Caco-2 (cell line): ENCODE measurements around the gene CPLX3. TPM values are rescaled to one million over a fixed set of nuclear protein-coding genes. Genes with fewer than 3 reads are reported as not detected.

ENCODE experiments used
- BruUV-seq: library from RNA; stranded (reverse); fragments of 400-500 nt; replicated peaks from 2 replicates; lab custom pipeline; 2021; lab: Mats Ljungman, UMichigan
- CTCF ChIA-PET: fragments of 300-600 bp; sonication (Branson Sonifier 250); formaldehyde crosslinking; loops from one replicate; lab custom pipeline; 2022; ENCODE audit warnings: antibody characterized with exemption; lab: Charles Lee
- POLR2A ChIA-PET: fragments of 300-600 bp; sonication (Branson Sonifier 250); formaldehyde crosslinking; loops from one replicate; lab custom pipeline; 2022; ENCODE audit warnings: antibody characterized with exemption; lab: Charles Lee
- DNase-seq, 2 experiments: peaks; one replicate each; pipeline versions ENCODE4 v3.0.0 to v3.0.0-alpha.2; 2020 to 2022
- H3K27me3 ChIP-seq: replicated peaks from 2 replicates; pipeline ENCODE4 v1.6.0; 2011; ENCODE audit warnings: low read length; ENCODE audit not compliant: control insufficient read depth, insufficient read depth
- H3K36me3 ChIP-seq: 2 replicates; pipeline ENCODE4 v1.5.1; 2011; ENCODE audit warnings: low read length; ENCODE audit not compliant: control insufficient read depth, insufficient read depth
- H3K4me1 ChIP-seq: fragments of 250-450 bp; sonication (Bioruptor Pico); 2 replicates; pipeline ENCODE4 v1.5.1; 2020; ENCODE audit warnings: mild to moderate bottlenecking
- H3K4me3 ChIP-seq: 2 replicates; pipeline ENCODE4 v1.5.1; 2011; ENCODE audit warnings: low read depth, mild to moderate bottlenecking, control low read depth, low read length
- H3K9me3 ChIP-seq: fragments of 250-450 bp; sonication (Bioruptor Pico); 2 replicates; pipeline ENCODE4 v1.5.1; 2020; ENCODE audit warnings: mild to moderate bottlenecking, moderate library complexity
- H3K27ac Mint-ChIP-seq: one replicate; pipeline ENCODE4 v1.8.0; 2022; ENCODE audit warnings: mixed read lengths; ENCODE audit not compliant: unreplicated experiment
- H3K27me3 Mint-ChIP-seq: one replicate; pipeline ENCODE4 v1.8.0; 2022; ENCODE audit warnings: mixed read lengths; ENCODE audit not compliant: insufficient read depth, unreplicated experiment
- H3K36me3 Mint-ChIP-seq: one replicate; pipeline ENCODE4 v1.8.0; 2022; ENCODE audit warnings: mild to moderate bottlenecking, mixed read lengths; ENCODE audit not compliant: insufficient read depth, unreplicated experiment
- H3K4me1 Mint-ChIP-seq: one replicate; pipeline ENCODE4 v1.8.0; 2022; ENCODE audit warnings: low read depth, mixed read lengths; ENCODE audit not compliant: unreplicated experiment
- H3K4me3 Mint-ChIP-seq: one replicate; pipeline ENCODE4 v1.8.0; 2022; ENCODE audit warnings: mild to moderate bottlenecking, moderate library complexity, mixed read lengths; ENCODE audit not compliant: unreplicated experiment
- H3K9me3 Mint-ChIP-seq: one replicate; pipeline ENCODE4 v1.8.0; 2022; ENCODE audit warnings: mixed read lengths; ENCODE audit not compliant: unreplicated experiment
- CTCF ChIP-seq, 2 experiments: fragments of 200-600 bp in 1 of 2; IDR thresholded peaks; 1 replicate in 1 of 2; 2 replicates in 1 of 2; pipeline versions ENCODE4 v1.5.1 to v1.8.0; 2011 to 2022; ENCODE audit warnings: antibody characterized with exemption in 1 of 2, control low read depth in 1 of 2, inconsistent platforms in 1 of 2, low read depth in 1 of 2, low read length in 1 of 2, mild to moderate bottlenecking in 1 of 2, moderate library complexity in 1 of 2; ENCODE audit not compliant: insufficient read depth in 1 of 2, severe bottlenecking in 1 of 2, unreplicated experiment in 1 of 2
- intact Hi-C: fragments of 100-400 bp; cut with micrococcal nuclease; formaldehyde crosslinking; loops from one replicate; pipeline ENCODE4 v1.10.0; 2022; ENCODE audit not compliant: unreplicated experiment
- total RNA-seq: library from RNA; stranded (reverse); gene quantifications from 2 replicates; pipeline ENCODE4 v1.2.3, GENCODE V29; 2022

The CPLX3 gene
- total RNA-seq, 1 experiment from 2014 or later = not detected

GRCh38 chr15:74782259-74783071 lies 44.0 kb upstream of the CPLX3 start:
- H3K27me3 ChIP-seq = no peaks in the 10 kb centered on the region
- no peak for DNase-seq
- ChIA-PET POLR2A (interaction anchor here (0.6 kb wide), 1 partner anchor 73 kb away, joined by 3 read pairs; no protein-coding TSS in a partner anchor), CTCF (interaction anchor here (1.0 to 1.5 kb wide), 7 partner anchors 11 to 175 kb away, joined by 3 to 6 read pairs (median 3); partner anchors contain the start of gene ULK3)
- BruUV-seq = no TSS peak
- Mint-ChIP-seq H3K36me3 (peaks cover 10% of the 10 kb centered on the region), H3K4me1 (peaks cover 24% of the 10 kb centered on the region), H3K9me3 (no peaks in the 10 kb centered on the region), H3K27me3 (no peaks in the 10 kb centered on the region), H3K27ac (peak overlapping the region; percentile 55), H3K4me3 (peak overlapping the region; percentile 90)
- no peaks in the 10 kb centered on the region for H3K9me3 ChIP-seq
- TF ChIP-seq CTCF (IDR thresholded peaks at IDR 0.05; ENCODE audit: insufficient read depth in 1 of 2, low read depth in 1 of 2, low read length in 1 of 2, severe bottlenecking in 1 of 2, unreplicated experiment in 1 of 2) = no peak
- H3K4me1 ChIP-seq = peaks cover 28% of the 10 kb centered on the region
- intact Hi-C loops = loop anchor here (2.0 kb wide), 1 partner anchor 18 kb away; no protein-coding TSS in a partner anchor
- H3K4me3 ChIP-seq = peak overlapping the region; percentile 82
- H3K36me3 ChIP-seq = no peaks in the 10 kb centered on the region

- intact Hi-C loops = loop anchor here (2.0 kb wide), 1 partner anchor 18 kb away; no protein-coding TSS in a partner anchor
- no peak for TF ChIP-seq CTCF (IDR thresholded peaks at IDR 0.05; ENCODE audit: insufficient read depth in 1 of 2, low read depth in 1 of 2, low read length in 1 of 2, severe bottlenecking in 1 of 2, unreplicated experiment in 1 of 2)
- no TSS peak for BruUV-seq
- H3K4me1 Mint-ChIP-seq = peaks cover 23% of the 10 kb centered on the region
- peak overlapping the region; percentile 90 for H3K4me3 Mint-ChIP-seq
- no peaks in the 10 kb centered on the region for H3K27me3 Mint-ChIP-seq
- H3K9me3 Mint-ChIP-seq = no peaks in the 10 kb centered on the region
- H3K36me3 ChIP-seq = no peaks in the 10 kb centered on the region
- CTCF ChIA-PET = interaction anchor here (0.6 to 1.5 kb wide), 3 partner anchors 12 to 149 kb away, joined by 3 to 6 read pairs (median 3); no protein-coding TSS in a partner anchor
- peak overlapping the region; percentile 55 for H3K27ac Mint-ChIP-seq
- H3K36me3 Mint-ChIP-seq = peaks cover 5% of the 10 kb centered on the region
- DNase-seq = no peak
- peak overlapping the region; percentile 82 for H3K4me3 ChIP-seq
- no peaks in the 10 kb centered on the region for H3K27me3 ChIP-seq
- peaks cover 28% of the 10 kb centered on the region for H3K4me1 ChIP-seq
- POLR2A ChIA-PET = interaction anchor here (0.6 kb wide), 2 partner anchors 73 to 82 kb away, joined by 3 read pairs; no protein-coding TSS in a partner anchor
- no peaks in the 10 kb centered on the region for H3K9me3 ChIP-seq
These were observed 43.2 kb upstream of the CPLX3 start for GRCh38 chr15:74783072-74783807.

GRCh38 chr15:74783808-74784175 lies 42.6 kb upstream of the CPLX3 start:
- no peak for TF ChIP-seq CTCF (IDR thresholded peaks at IDR 0.05; ENCODE audit: insufficient read depth in 1 of 2, low read depth in 1 of 2, low read length in 1 of 2, severe bottlenecking in 1 of 2, unreplicated experiment in 1 of 2)
- no peaks in the 10 kb centered on the region for H3K27me3 ChIP-seq
- Mint-ChIP-seq H3K27ac (peak overlapping the region; percentile 55), H3K4me3 (peak overlapping the region; percentile 90), H3K4me1 (peaks cover 22% of the 10 kb centered on the region), H3K27me3 (no peaks in the 10 kb centered on the region), H3K9me3 (no peaks in the 10 kb centered on the region), H3K36me3 (peaks cover 5% of the 10 kb centered on the region)
- H3K36me3 ChIP-seq = no peaks in the 10 kb centered on the region
- peak overlapping the region; percentile 82 for H3K4me3 ChIP-seq
- intact Hi-C loops = loop anchor here (2.0 kb wide), 1 partner anchor 17 kb away; no protein-coding TSS in a partner anchor
- BruUV-seq = no TSS peak
- POLR2A ChIA-PET = interaction anchor here (0.6 kb wide), 2 partner anchors 82 to 123 kb away, joined by 3 read pairs; no protein-coding TSS in a partner anchor
- peaks cover 33% of the 10 kb centered on the region for H3K4me1 ChIP-seq
- no peak for DNase-seq
- CTCF ChIA-PET = interaction anchor here (0.6 to 1.5 kb wide), 3 partner anchors 12 to 149 kb away, joined by 3 to 6 read pairs (median 3); no protein-coding TSS in a partner anchor
- no peaks in the 10 kb centered on the region for H3K9me3 ChIP-seq
